Progenitor cell of endocrine pancreas (in vitro differentiated cells): ENCODE data around the gene ANKRD6. TPM values are rescaled to one million over a fixed set of nuclear protein-coding genes. Genes with fewer than 3 reads are reported as not detected.
A peak's percentile ranks its signal among the peaks of the same experiment; 100 is the strongest.

Source experiments
- DNase-seq: peaks from one replicate; pipeline ENCODE4 v3.0.0; 2021; ENCODE audit warnings: low spot score; ENCODE audit not compliant: unreplicated experiment
- H3K27ac Mint-ChIP-seq: 2 replicates; pipeline ENCODE4 v1.8.0; 2021; ENCODE audit warnings: mild to moderate bottlenecking, moderate library complexity, mixed read lengths
- H3K27me3 Mint-ChIP-seq: 2 replicates; pipeline ENCODE4 v1.8.0; 2021; ENCODE audit warnings: mixed read lengths
- H3K36me3 Mint-ChIP-seq: 2 replicates; pipeline ENCODE4 v1.8.0; 2022; ENCODE audit warnings: mixed read lengths; ENCODE audit not compliant: insufficient read depth
- H3K4me1 Mint-ChIP-seq: 2 replicates; pipeline ENCODE4 v1.8.0; 2021; ENCODE audit warnings: low read depth, mixed read lengths
- H3K4me3 Mint-ChIP-seq: 2 replicates; pipeline ENCODE4 v1.8.0; 2021; ENCODE audit warnings: low read depth, mild to moderate bottlenecking, moderate library complexity, mixed read lengths
- H3K9me3 Mint-ChIP-seq: 2 replicates; pipeline ENCODE4 v1.8.0; 2021; ENCODE audit warnings: low read depth, mixed read lengths
- total RNA-seq: library from RNA; stranded (reverse); gene quantifications from 2 replicates; pipeline ENCODE4 v1.2.1, GENCODE V29; 2021
- TF ChIP-seq, protein P1 (sequence below): fragments of 200-600 bp; sonication (generic); IDR thresholded peaks from one replicate; pipeline ENCODE4 v1.5.0; 2021; ENCODE audit warnings: antibody characterized with exemption, mild to moderate bottlenecking; ENCODE audit not compliant: unreplicated experiment

Gene ANKRD6
- total RNA-seq, 1 donor from 2014 or later, result 32.4 TPM

DNA sequence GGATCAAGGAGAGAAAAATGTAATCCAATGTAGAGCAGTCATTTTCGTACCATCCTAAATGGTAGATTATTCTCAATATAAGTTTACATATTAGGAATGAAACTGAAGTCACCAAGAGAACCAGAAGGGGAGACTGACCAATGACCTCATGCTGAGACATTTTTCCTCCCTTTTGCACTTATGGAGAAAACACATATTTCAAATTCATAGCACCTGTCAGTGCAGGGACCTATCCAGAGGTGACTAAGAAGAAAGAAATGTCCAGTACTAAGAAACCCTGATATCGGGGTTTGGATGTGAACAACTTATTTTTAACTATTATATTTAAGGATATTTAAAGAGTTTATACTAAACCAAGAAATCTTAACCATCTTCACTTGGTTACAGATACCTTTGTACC is 222.2 kb downstream of the ANKRD6 start:
- peaks cover 9% of the 10 kb centered on the region for H3K36me3 Mint-ChIP-seq
- no peak overlapping the region for H3K4me3 Mint-ChIP-seq
- DNase-seq, result no peak
- no peaks in the 10 kb centered on the region for H3K27me3 Mint-ChIP-seq
- no peaks in the 10 kb centered on the region for H3K9me3 Mint-ChIP-seq
- peak overlapping the region; percentile 84 for H3K27ac Mint-ChIP-seq
- TF ChIP-seq, protein P1, sequence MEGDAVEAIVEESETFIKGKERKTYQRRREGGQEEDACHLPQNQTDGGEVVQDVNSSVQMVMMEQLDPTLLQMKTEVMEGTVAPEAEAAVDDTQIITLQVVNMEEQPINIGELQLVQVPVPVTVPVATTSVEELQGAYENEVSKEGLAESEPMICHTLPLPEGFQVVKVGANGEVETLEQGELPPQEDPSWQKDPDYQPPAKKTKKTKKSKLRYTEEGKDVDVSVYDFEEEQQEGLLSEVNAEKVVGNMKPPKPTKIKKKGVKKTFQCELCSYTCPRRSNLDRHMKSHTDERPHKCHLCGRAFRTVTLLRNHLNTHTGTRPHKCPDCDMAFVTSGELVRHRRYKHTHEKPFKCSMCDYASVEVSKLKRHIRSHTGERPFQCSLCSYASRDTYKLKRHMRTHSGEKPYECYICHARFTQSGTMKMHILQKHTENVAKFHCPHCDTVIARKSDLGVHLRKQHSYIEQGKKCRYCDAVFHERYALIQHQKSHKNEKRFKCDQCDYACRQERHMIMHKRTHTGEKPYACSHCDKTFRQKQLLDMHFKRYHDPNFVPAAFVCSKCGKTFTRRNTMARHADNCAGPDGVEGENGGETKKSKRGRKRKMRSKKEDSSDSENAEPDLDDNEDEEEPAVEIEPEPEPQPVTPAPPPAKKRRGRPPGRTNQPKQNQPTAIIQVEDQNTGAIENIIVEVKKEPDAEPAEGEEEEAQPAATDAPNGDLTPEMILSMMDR, result no peak
- H3K4me1 Mint-ChIP-seq, result no peaks in the 10 kb centered on the region

DNA sequence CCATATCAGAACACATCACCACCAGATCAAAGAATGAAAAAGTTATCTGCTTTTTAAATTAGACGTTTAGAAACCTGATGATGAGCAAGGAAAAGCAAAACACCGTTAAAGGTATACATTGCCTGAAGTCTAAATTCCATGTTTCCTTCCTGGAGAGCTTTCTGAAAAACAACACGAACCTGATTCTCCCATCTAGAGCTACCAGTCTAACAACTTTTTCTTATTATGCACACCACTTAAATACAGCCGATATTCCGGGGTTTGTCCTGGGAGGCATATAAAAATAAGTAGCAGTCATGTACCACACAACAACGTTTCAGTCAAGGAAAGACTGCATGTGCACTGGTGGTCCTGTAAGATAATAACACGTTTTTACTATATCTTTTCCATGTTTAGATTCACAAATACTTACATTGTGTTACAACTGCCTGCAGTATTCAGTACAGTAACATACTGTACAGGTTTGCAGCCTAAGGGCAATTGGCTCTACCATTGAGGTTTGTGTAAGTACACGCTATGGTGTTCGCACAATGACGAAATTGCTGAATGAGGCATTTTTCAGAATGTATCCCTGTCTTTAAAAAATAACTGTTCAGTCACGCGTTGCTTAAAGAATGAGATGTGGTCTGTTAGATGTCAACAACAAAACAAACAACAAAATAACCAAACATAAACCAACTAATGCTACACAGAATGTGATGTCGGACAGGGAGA is 224.7 kb downstream of the ANKRD6 start:
- Mint-ChIP-seq H3K9me3 (no peaks in the 10 kb centered on the region), H3K36me3 (peaks cover 14% of the 10 kb centered on the region), H3K27me3 (no peaks in the 10 kb centered on the region)

DNA sequence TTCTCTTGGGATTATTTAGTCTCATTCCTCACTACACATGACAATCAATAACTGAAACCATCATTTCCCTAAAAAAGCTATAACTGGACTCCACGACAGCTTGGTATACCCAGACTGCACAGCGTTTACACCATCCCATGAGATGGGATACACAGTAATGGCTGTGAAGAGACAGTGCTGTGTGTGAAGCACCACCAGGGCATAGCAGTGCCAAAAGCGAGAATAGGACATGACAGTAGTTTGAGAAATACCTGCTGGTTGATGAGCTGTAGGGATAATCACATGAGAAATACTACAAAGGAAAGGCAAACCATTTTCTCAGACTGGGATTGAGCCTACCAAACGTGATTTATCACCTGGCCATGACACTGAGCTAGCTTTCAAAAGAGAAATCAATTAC is 228.0 kb downstream of the ANKRD6 start:
- no peaks in the 10 kb centered on the region for H3K27me3 Mint-ChIP-seq
- no peak overlapping the region for H3K27ac Mint-ChIP-seq
- no peaks in the 10 kb centered on the region for H3K4me1 Mint-ChIP-seq
- no peaks in the 10 kb centered on the region for H3K9me3 Mint-ChIP-seq
- H3K36me3 Mint-ChIP-seq, result peaks cover 19% of the 10 kb centered on the region
- DNase-seq, result no peak
- H3K4me3 Mint-ChIP-seq, result no peak overlapping the region
- TF ChIP-seq, protein P1, result no peak

More for the DNA sequence above, 224.7 kb downstream of the ANKRD6 start:
- DNase-seq, result no peak
- Mint-ChIP-seq H3K27ac (no peak overlapping the region), H3K4me1 (no peaks in the 10 kb centered on the region), H3K4me3 (no peak overlapping the region)
- TF ChIP-seq, protein P1, result no peak

DNA sequence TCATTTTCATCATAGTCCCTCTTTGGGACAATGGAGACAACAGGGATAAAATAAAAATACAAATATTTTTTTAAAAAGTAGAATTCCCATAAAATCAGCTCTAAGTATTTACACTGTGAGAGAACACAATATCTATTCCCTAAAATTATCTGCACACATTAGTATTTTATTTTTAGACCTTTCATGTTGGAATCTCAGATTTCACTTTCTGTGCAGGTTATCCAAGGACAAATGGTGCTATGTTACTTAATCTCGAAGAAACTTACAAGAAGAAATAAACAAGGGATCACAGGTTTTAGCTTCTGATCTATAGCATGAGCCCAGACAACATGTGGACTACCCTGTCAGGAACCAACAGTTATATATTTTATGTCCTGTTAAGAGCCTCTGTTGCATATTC is 228.6 kb downstream of the ANKRD6 start:
- peaks cover 19% of the 10 kb centered on the region for H3K36me3 Mint-ChIP-seq

DNA sequence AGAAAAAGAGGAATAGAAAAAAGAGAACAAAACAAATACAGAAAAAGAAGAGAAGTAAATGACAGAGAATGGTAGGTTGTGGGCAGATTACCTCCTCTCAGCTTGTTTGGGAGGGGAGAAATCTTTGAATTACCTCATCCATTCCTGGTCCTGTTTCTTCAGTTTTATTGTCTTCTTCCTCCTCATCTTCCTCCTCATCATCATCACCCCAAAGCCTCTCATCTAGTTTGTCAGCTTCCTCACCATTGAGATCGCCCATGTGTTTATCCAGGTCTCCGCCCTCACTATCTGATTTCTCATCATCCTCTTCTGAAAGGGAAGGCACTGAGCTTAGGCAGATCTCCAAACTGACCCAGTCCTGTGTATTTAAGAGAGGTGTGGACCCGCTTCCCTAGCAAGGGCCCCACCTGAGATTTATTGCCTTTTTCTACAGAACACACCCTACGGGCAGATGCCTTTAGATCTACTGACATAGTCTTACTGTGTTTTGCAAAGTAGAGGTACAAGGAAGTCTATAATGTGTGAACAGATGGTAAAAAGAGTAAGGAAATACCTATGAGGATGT is 229.8 kb downstream of the ANKRD6 start:
- H3K9me3 Mint-ChIP-seq, result no peaks in the 10 kb centered on the region
- no peak overlapping the region for H3K4me3 Mint-ChIP-seq
- no peak for DNase-seq
- H3K27ac Mint-ChIP-seq, result no peak overlapping the region
- no peaks in the 10 kb centered on the region for H3K27me3 Mint-ChIP-seq
- no peaks in the 10 kb centered on the region for H3K4me1 Mint-ChIP-seq
- TF ChIP-seq, protein P1, result no peak
- H3K36me3 Mint-ChIP-seq, result peaks cover 19% of the 10 kb centered on the region

More for the DNA sequence above, 228.6 kb downstream of the ANKRD6 start:
- Mint-ChIP-seq H3K4me3 (no peak overlapping the region), H3K9me3 (no peaks in the 10 kb centered on the region), H3K4me1 (no peaks in the 10 kb centered on the region), H3K27ac (no peak overlapping the region), H3K27me3 (no peaks in the 10 kb centered on the region)
- no peak for DNase-seq
- TF ChIP-seq, protein P1, result no peak
